Hepatocyte (in vitro differentiated cells): ENCODE results near the gene COX14. TPM values are rescaled to one million over a fixed set of nuclear protein-coding genes. Genes with fewer than 3 reads are reported as not detected.

Experiments used
- DNase-seq: peaks from one replicate; pipeline ENCODE4 v3.0.0-alpha.2; 2016; ENCODE audit warnings: low spot score
- H2AFZ ChIP-seq: fragments of 200-600 bp; sonication (generic); 2 replicates; pipeline ENCODE4 v1.6.0; 2016; ENCODE audit warnings: antibody characterized with exemption, mild to moderate bottlenecking
- H3K27ac ChIP-seq: fragments of 200-600 bp; sonication (generic); 2 replicates; pipeline ENCODE4 v1.5.1; 2016; ENCODE audit warnings: mild to moderate bottlenecking
- H3K27me3 ChIP-seq: fragments of 200-600 bp; sonication (generic); 2 replicates; pipeline ENCODE4 v1.6.1; 2016
- H3K36me3 ChIP-seq: fragments of 200-600 bp; sonication (generic); replicated peaks from 2 replicates; pipeline ENCODE4 v1.5.1; 2016; ENCODE audit warnings: low read depth; ENCODE audit not compliant: insufficient read depth
- H3K4me1 ChIP-seq: fragments of 200-600 bp; sonication (generic); 2 replicates; pipeline ENCODE4 v1.5.1; 2016; ENCODE audit warnings: mild to moderate bottlenecking, moderate library complexity; ENCODE audit not compliant: insufficient read depth
- H3K4me2 ChIP-seq: fragments of 200-600 bp; sonication (generic); 2 replicates; pipeline ENCODE4 v1.6.0; 2016
- H3K4me3 ChIP-seq: fragments of 200-600 bp; sonication (generic); 2 replicates; pipeline ENCODE4 v1.5.1; 2016; ENCODE audit warnings: mild to moderate bottlenecking
- H3K79me2 ChIP-seq: fragments of 200-600 bp; sonication (generic); 2 replicates; pipeline ENCODE4 v1.6.0; 2017; ENCODE audit warnings: mild to moderate bottlenecking
- H3K9me2 ChIP-seq: fragments of 200-600 bp; sonication (generic); replicated peaks from 2 replicates; pipeline ENCODE4 v1.6.0; 2017; ENCODE audit warnings: mild to moderate bottlenecking; ENCODE audit not compliant: insufficient read depth
- H3K9me3 ChIP-seq: fragments of 200-600 bp; sonication (generic); 2 replicates; pipeline ENCODE4 v1.5.1; 2016; ENCODE audit warnings: low read depth, mild to moderate bottlenecking
- H4K20me1 ChIP-seq: fragments of 200-600 bp; sonication (generic); 2 replicates; pipeline ENCODE4 v1.6.0; 2016; ENCODE audit warnings: mild to moderate bottlenecking; ENCODE audit not compliant: insufficient read depth, poor library complexity, severe bottlenecking
- CTCF ChIP-seq: fragments of 200-600 bp; sonication (generic); IDR thresholded peaks from 2 replicates; pipeline ENCODE4 v1.5.1; 2016; ENCODE audit warnings: antibody characterized with exemption, mild to moderate bottlenecking; ENCODE audit not compliant: poor library complexity
- EZH2 ChIP-seq: fragments of 200-600 bp; sonication (generic); IDR thresholded peaks from 2 replicates; pipeline ENCODE4 v1.6.1; 2016; ENCODE audit warnings: antibody characterized with exemption, mild to moderate bottlenecking, borderline replicate concordance
- EZH2phosphoT487 ChIP-seq: fragments of 200-600 bp; sonication (generic); IDR thresholded peaks from one replicate; pipeline ENCODE4 v1.6.1; 2018; ENCODE audit warnings: antibody characterized with exemption, mild to moderate bottlenecking, low read depth, moderate library complexity; ENCODE audit not compliant: unreplicated experiment, severe bottlenecking
- WGBS: methylation state at CpG from one replicate; pipeline ENCODE4 v1.1.6; 2016; ENCODE audit warnings: low lambda C conversion rate; ENCODE audit errors: missing lambda C conversion rate; 5-methylcytosine and 5-hydroxymethylcytosine counted together
- polyA plus RNA-seq: library from polyadenylated mRNA; unstranded; fragments of >200 nt; fragmentation: Nextera tagmentation; extraction: Ambion mirVana; gene quantifications from 2 replicates; pipeline ENCODE4 v1.2.1, GENCODE V29; 2016
- total RNA-seq: library from RNA; depleted of rRNA; stranded (reverse); fragments of >200 nt; gene quantifications from 2 replicates; pipeline ENCODE4 v1.2.3, GENCODE V29; 2014

Gene COX14
- total and polyA plus RNA-seq, 2 experiments from 2014 or later: 61.5 to 186 TPM

GRCh38 chr12:50101663-50102062 is 10.4 kb upstream of the COX14 start:
- no peak overlapping the region for H2AFZ ChIP-seq
- no peaks in the 10 kb centered on the region for H4K20me1 ChIP-seq
- no peaks in the 10 kb centered on the region for H3K36me3 ChIP-seq
- peak; percentile 50 for TF ChIP-seq CTCF
- no peak for TF ChIP-seq EZH2
- TF ChIP-seq EZH2phosphoT487: no peak
- H3K9me3 ChIP-seq: no peaks in the 10 kb centered on the region
- peaks cover 2% of the 10 kb centered on the region for H3K79me2 ChIP-seq
- no peaks in the 10 kb centered on the region for H3K9me2 ChIP-seq
- peak; percentile 62 for DNase-seq
- 69% methylated on average over 3 of the region's 3 CpGs for WGBS
- no peaks in the 10 kb centered on the region for H3K27me3 ChIP-seq
- H3K27ac ChIP-seq: peak overlapping the region; percentile 11
- no peak overlapping the region for H3K4me3 ChIP-seq
- H3K4me1 ChIP-seq: peaks cover 25% of the 10 kb centered on the region
- no peak overlapping the region for H3K4me2 ChIP-seq

GRCh38 chr12:50102131-50102531 is 9.9 kb upstream of the COX14 start:
- H3K27me3 ChIP-seq: no peaks in the 10 kb centered on the region
- DNase-seq: no peak
- H3K9me3 ChIP-seq: no peaks in the 10 kb centered on the region
- H3K36me3 ChIP-seq: no peaks in the 10 kb centered on the region
- H3K4me1 ChIP-seq: peaks cover 25% of the 10 kb centered on the region
- peaks cover 2% of the 10 kb centered on the region for H3K79me2 ChIP-seq
- no peak overlapping the region for H3K4me3 ChIP-seq
- no peak overlapping the region for H3K4me2 ChIP-seq
- H4K20me1 ChIP-seq: no peaks in the 10 kb centered on the region
- 92% methylated on average over 2 of the region's 2 CpGs for WGBS
- peak overlapping the region; percentile 11 for H3K27ac ChIP-seq
- H2AFZ ChIP-seq: no peak overlapping the region
- TF ChIP-seq CTCF (no peak), EZH2 (no peak), EZH2phosphoT487 (no peak)
- H3K9me2 ChIP-seq: no peaks in the 10 kb centered on the region

GRCh38 chr12:50102646-50103309 is 9.3 kb upstream of the COX14 start:
- DNase-seq: no peak
- H3K27ac ChIP-seq: peak overlapping the region; percentile 84

More at GRCh38 chr12:50102646-50103309, 9.3 kb upstream of the COX14 start:
- Histone ChIP-seq H3K36me3 (no peaks in the 10 kb centered on the region), H3K4me2 (no peak overlapping the region), H4K20me1 (no peaks in the 10 kb centered on the region), H3K79me2 (peaks cover 2% of the 10 kb centered on the region), H3K4me3 (no peak overlapping the region), H3K27me3 (no peaks in the 10 kb centered on the region), H2AFZ (no peak overlapping the region), H3K9me3 (no peaks in the 10 kb centered on the region), H3K4me1 (peaks cover 25% of the 10 kb centered on the region), H3K9me2 (no peaks in the 10 kb centered on the region)
- no peak for TF ChIP-seq EZH2phosphoT487
- no peak for TF ChIP-seq EZH2
- no peak for TF ChIP-seq CTCF
- WGBS: 73% methylated on average over 8 of the region's 8 CpGs
